Neutrophil (primary cell): Measurements from ENCODE around the gene TRIM41.
A peak's percentile ranks its signal among the peaks of the same experiment; 100 is the strongest.

Experiments
- H3K27ac ChIP-seq: fragments of 200-600 bp; sonication (generic); 2 replicates; pipeline ENCODE4 v1.5.1; 2016; ENCODE audit warnings: mild to moderate bottlenecking, moderate library complexity
- H3K27me3 ChIP-seq: fragments of 200-600 bp; sonication (generic); 2 replicates; pipeline ENCODE4 v1.6.0; 2016; ENCODE audit warnings: mild to moderate bottlenecking
- H3K36me3 ChIP-seq: fragments of 200-600 bp; sonication (generic); 2 replicates; pipeline ENCODE4 v1.5.1; 2017
- H3K4me1 ChIP-seq, 2 experiments: fragments of 200-600 bp in 1 of 2; sonication (generic) in 1 of 2; 1 replicate in 1 of 2; 2 replicates in 1 of 2; pipeline versions ENCODE4 v1.5.1 to v1.6.1; 2013 to 2016; ENCODE audit warnings: low read depth in 1 of 2, low read length in 1 of 2, mild to moderate bottlenecking in 1 of 2, moderate library complexity in 1 of 2; ENCODE audit not compliant: control insufficient read depth in 1 of 2, insufficient read depth in 1 of 2
- H3K4me3 ChIP-seq, 2 experiments: fragments of 200-600 bp in 1 of 2; sonication (generic) in 1 of 2; 1 replicate in 1 of 2; 2 replicates in 1 of 2; pipeline ENCODE4 v1.5.1; 2013 to 2016; ENCODE audit warnings: low read depth in 1 of 2, low read length in 1 of 2, mild to moderate bottlenecking in 1 of 2, moderate library complexity in 1 of 2
- H3K9me3 ChIP-seq: fragments of 200-600 bp; sonication (generic); 2 replicates; pipeline ENCODE4 v1.5.1; 2016
- CTCF ChIP-seq: fragments of 200-600 bp; sonication (generic); IDR thresholded peaks from 2 replicates; pipeline ENCODE4 v1.5.1; 2016; ENCODE audit warnings: antibody characterized with exemption

TRIM41 gene

GRCh38 chr5:181190711-181191525 lies 32.2 kb upstream of the TRIM41 start:
- H3K27ac ChIP-seq: peak overlapping the region; percentile 84

GRCh38 chr5:181191526-181192336 lies 31.4 kb upstream of the TRIM41 start:
- TF ChIP-seq CTCF: peak; percentile 56
- Histone ChIP-seq H3K36me3 (no peaks in the 10 kb centered on the region), H3K4me3 (peak overlapping the region; percentile 77 to 86), H3K27me3 (peaks cover 45% of the 10 kb centered on the region), H3K27ac (peak overlapping the region; percentile 84), H3K9me3 (no peaks in the 10 kb centered on the region), H3K4me1 (peaks cover 39 to 47% of the 10 kb centered on the region in 2 experiments)

More at GRCh38 chr5:181190711-181191525, 32.2 kb upstream of the TRIM41 start:
- peaks cover 39 to 47% of the 10 kb centered on the region in 2 experiments for H3K4me1 ChIP-seq
- H3K36me3 ChIP-seq: no peaks in the 10 kb centered on the region
- H3K9me3 ChIP-seq: no peaks in the 10 kb centered on the region
- TF ChIP-seq CTCF: no peak
- H3K27me3 ChIP-seq: peaks cover 53% of the 10 kb centered on the region
- peak overlapping the region; percentile 77 to 86 for H3K4me3 ChIP-seq

- H3K27me3 ChIP-seq: peaks cover 39% of the 10 kb centered on the region
- no peaks in the 10 kb centered on the region for H3K9me3 ChIP-seq
- TF ChIP-seq CTCF: no peak
- peaks cover 39 to 47% of the 10 kb centered on the region in 2 experiments for H3K4me1 ChIP-seq
- H3K27ac ChIP-seq: peak overlapping the region; percentile 84
- no peaks in the 10 kb centered on the region for H3K36me3 ChIP-seq
- peak overlapping the region; percentile 77 to 86 for H3K4me3 ChIP-seq
Measured at GRCh38 chr5:181192337-181193046, 30.6 kb upstream of the TRIM41 start.

- Histone ChIP-seq H3K27me3 (peaks cover 37% of the 10 kb centered on the region), H3K36me3 (no peaks in the 10 kb centered on the region), H3K27ac (no peak overlapping the region), H3K9me3 (no peaks in the 10 kb centered on the region), H3K4me1 (peaks cover 33 to 39% of the 10 kb centered on the region in 2 experiments), H3K4me3 (no peak overlapping the region)
- TF ChIP-seq CTCF: no peak
Measured at GRCh38 chr5:181193656-181194055, 29.4 kb upstream of the TRIM41 start.

GRCh38 chr5:181194489-181195248 lies 28.4 kb upstream of the TRIM41 start:
- H3K36me3 ChIP-seq: no peaks in the 10 kb centered on the region
- H3K27me3 ChIP-seq: peaks cover 36% of the 10 kb centered on the region
- H3K4me1 ChIP-seq: peaks cover 23 to 29% of the 10 kb centered on the region in 2 experiments
- no peak overlapping the region for H3K4me3 ChIP-seq
- no peak overlapping the region for H3K27ac ChIP-seq
- no peak for TF ChIP-seq CTCF
- H3K9me3 ChIP-seq: no peaks in the 10 kb centered on the region
